ENCODE data around the gene ARL8A. TPM values are rescaled to one million over a fixed set of nuclear protein-coding genes. Genes with fewer than 3 reads are reported as not detected.
"Not testable (repeated sequence)": the region's sequence is repeated elsewhere in the genome, so short reads cannot be mapped to it uniquely, and the experiment has no call there.

Gene ARL8A
- total RNA-seq, 1 donor: 28.5 TPM

DNA sequence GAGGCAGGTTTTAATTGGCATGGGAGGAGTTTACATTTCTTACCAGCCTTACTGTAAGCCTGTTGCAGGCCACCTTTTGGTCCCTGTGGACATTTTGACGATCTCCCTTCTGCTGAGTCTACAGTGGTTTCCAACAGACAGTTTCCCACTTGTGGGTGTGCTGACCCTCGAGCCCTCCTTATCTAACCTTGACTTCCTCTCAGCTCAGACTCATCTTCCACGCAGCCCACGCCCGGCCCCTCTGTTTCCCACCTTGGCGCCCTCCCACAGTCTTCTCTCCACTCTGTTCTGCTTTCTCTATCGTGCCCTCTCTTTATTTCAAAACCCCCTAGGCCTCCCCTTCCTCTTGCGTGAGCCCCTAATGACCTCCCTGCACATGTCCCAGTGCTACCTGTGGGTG lies 6.1 kb upstream of the ARL8A start:
- TF ChIP-seq, protein P1, sequence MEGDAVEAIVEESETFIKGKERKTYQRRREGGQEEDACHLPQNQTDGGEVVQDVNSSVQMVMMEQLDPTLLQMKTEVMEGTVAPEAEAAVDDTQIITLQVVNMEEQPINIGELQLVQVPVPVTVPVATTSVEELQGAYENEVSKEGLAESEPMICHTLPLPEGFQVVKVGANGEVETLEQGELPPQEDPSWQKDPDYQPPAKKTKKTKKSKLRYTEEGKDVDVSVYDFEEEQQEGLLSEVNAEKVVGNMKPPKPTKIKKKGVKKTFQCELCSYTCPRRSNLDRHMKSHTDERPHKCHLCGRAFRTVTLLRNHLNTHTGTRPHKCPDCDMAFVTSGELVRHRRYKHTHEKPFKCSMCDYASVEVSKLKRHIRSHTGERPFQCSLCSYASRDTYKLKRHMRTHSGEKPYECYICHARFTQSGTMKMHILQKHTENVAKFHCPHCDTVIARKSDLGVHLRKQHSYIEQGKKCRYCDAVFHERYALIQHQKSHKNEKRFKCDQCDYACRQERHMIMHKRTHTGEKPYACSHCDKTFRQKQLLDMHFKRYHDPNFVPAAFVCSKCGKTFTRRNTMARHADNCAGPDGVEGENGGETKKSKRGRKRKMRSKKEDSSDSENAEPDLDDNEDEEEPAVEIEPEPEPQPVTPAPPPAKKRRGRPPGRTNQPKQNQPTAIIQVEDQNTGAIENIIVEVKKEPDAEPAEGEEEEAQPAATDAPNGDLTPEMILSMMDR (IDR thresholded peaks at IDR 0.05; ENCODE audit: insufficient read depth, low read depth, low read length): no peak
- DNase-seq (ENCODE audit: low read depth): no peak
- H3K4me3 ChIP-seq (ENCODE audit: low read depth, low read length): no peak overlapping the region

DNA sequence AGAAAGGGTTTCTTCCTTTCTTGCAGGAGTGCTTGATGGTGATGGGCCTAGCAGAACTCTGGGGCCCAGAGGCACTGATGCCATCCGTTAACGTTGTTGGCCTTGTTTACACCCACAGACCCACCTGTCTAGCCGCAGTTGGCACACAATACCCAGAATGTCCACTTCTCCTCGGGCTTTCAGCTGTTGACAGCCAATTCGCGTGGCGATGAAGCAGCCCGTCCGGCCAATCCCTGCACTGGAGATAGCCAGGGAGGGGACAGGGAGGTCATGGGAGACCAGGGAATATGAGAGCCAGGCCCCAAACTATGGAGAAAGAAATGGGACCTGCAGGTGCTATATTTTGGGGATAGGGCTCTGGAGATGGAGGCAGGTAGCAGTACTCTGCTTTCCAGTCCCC lies 5.7 kb upstream of the ARL8A start:
- no peak overlapping the region for H3K4me3 ChIP-seq (ENCODE audit: low read depth, low read length)
- DNase-seq (ENCODE audit: low read depth): no peak
- TF ChIP-seq, protein P1 (IDR thresholded peaks at IDR 0.05; ENCODE audit: insufficient read depth, low read depth, low read length): no peak

DNA sequence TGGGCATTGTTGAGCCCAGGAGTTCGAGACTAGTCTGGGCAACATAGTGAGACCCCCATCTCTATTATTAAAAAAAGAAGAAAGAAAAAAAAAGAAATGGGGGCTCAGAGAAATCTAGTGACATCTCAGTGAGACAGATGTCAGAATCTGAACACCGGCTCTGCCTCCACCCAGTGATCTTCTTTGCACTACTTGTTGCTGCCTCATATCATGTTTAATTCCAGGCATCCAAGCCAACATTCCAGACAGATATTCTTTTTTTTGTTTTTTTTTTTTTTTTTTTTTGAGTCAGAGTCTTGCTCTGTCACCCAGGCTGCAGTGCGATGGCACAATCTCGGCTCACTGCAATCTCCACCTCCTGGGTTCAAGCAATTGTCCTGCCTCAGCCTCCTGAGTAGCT lies 5.0 kb upstream of the ARL8A start:
- no peak overlapping the region for H3K4me3 ChIP-seq (ENCODE audit: low read depth, low read length)
- DNase-seq (ENCODE audit: low read depth): no peak
- TF ChIP-seq, protein P1 (IDR thresholded peaks at IDR 0.05; ENCODE audit: insufficient read depth, low read depth, low read length): no peak

DNA sequence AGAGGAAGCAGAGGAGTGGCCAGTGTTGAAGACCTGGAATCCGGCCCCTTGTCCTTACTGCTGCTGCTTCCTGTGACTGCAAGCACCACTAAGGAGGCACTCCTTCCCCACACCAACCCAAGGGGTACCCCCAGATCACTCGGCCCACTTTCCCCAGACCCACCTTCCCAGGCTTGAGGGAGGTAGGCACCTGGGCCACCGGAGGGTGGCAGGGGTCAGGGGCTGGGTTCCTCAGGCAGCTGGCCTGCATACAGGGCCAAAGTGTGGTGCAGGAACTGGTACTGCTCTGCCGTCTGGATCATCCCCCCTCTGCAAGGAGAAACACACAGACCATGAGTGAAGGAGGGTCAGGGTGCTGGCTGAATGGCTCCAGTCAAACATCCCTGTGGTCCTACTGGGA lies 3.9 kb upstream of the ARL8A start:
- TF ChIP-seq, protein P1 (IDR thresholded peaks at IDR 0.05; ENCODE audit: insufficient read depth, low read depth, low read length): no peak
- no peak for DNase-seq (ENCODE audit: low read depth)
- H3K4me3 ChIP-seq (ENCODE audit: low read depth, low read length): no peak overlapping the region

DNA sequence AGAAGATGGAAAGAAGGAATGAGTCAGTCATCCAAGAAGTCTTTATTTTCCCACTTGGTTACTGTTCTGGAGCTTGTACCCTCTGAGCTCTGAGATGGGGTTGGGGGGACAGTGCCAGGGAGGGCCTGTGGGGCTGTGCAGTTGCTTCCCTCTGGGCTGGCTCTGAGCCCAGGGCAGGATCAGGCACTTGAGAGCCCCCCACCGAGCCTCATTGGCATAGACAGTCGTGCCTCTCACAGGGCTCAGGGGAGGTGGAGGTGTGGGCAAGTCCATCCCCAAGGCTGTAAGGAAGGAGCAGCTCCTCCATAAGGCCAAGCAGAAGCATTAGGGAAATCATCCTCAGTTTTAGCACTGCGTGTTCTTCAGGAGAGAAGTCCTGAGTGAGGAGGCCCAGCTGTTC lies 2.5 kb upstream of the ARL8A start:
- DNase-seq (ENCODE audit: low read depth): no peak
- H3K4me3 ChIP-seq (ENCODE audit: low read depth, low read length): no peak overlapping the region

DNA sequence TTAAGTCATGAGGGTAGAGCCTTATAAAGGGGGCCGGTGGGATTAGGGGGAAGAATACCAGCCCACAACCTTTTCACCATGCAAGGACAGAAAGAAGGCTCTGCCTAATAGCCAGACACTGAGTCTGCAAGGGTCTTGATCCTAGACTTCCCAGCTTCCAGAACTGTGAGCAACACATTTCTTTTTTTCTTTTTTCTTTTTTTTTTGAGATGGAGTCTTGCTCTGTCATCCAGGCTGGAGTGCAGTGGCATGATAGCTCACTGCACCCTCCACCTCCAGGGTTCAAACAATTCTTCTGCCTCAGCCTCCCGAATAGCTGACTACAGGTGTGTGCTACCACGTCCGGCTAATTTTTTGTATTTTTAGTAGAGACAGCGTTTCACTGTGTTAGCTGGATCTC lies 1.7 kb upstream of the ARL8A start:
- TF ChIP-seq, protein P1 (IDR thresholded peaks at IDR 0.05; ENCODE audit: insufficient read depth, low read depth, low read length): no peak
- no peak overlapping the region for H3K4me3 ChIP-seq (ENCODE audit: low read depth, low read length)
- no peak for DNase-seq (ENCODE audit: low read depth)

More for the DNA sequence above, 2.5 kb upstream of the ARL8A start:
- TF ChIP-seq, protein P1 (IDR thresholded peaks at IDR 0.05; ENCODE audit: insufficient read depth, low read depth, low read length): no peak

DNA sequence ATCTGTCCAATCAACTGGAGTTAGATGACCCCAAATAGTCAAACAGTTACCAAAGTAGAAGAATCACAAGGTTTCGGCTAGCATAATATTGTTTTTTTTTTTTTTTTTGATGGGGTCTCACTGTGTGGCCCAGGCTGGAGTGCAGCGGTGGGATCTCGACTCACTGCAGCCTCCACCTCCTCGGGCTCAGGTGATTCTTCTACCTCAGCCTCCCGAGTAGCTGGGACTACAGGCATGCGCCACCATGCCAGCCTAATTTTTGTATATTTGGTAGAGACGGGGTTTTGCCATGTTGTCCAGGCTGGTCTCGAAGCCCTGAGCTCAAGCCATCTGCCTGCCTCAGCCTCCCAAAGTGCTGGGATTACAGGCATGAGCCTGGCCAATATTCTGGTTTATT lies 1.2 kb upstream of the ARL8A start:
- H3K4me3 ChIP-seq (ENCODE audit: low read depth, low read length); DNase-seq (ENCODE audit: low read depth): not testable (repeated sequence)
